ENCODE results near the gene BATF3.

Gene BATF3, protein sequence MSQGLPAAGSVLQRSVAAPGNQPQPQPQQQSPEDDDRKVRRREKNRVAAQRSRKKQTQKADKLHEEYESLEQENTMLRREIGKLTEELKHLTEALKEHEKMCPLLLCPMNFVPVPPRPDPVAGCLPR

DNA sequence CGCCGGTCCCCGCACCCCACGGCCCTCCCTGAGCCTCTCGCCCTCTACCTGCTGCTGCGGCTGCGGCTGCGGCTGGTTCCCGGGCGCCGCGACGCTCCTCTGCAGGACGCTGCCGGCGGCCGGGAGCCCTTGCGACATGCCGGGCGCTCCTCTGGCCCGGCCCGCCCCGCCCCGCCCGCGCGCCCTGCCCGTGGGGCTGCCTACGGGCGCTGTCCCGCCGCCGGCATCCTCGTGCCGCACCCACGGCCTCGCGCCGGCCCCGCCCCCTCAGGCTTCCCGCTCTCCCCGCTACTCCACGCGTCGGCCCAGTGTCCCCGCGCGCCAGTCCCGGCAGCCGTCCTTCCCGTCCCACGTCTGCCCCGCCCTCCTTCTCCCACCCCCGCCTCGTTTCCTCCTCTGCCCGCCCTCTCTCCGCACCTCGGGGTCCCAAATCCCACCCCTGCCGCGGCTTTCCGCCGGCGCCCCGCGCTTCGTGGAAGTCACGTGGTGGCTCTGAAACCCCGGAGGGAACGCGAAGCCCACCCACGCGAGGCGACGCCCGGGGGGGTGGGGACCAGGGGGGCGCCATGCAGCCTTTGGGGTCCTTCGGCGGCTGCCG lies at the start of gene BATF3:
TSS of gene BATF3 (minus strand) at position 216 of the 598 bp plus-strand sequence. CDS start at position 138, 78 bp downstream.
- DNase-seq (ENCODE audit: low read depth): peak; percentile 58
- H3K4me3 ChIP-seq (ENCODE audit: low read depth, low read length): peak within 1 kb of the TSS; percentile 80
- TF ChIP-seq, protein P1, sequence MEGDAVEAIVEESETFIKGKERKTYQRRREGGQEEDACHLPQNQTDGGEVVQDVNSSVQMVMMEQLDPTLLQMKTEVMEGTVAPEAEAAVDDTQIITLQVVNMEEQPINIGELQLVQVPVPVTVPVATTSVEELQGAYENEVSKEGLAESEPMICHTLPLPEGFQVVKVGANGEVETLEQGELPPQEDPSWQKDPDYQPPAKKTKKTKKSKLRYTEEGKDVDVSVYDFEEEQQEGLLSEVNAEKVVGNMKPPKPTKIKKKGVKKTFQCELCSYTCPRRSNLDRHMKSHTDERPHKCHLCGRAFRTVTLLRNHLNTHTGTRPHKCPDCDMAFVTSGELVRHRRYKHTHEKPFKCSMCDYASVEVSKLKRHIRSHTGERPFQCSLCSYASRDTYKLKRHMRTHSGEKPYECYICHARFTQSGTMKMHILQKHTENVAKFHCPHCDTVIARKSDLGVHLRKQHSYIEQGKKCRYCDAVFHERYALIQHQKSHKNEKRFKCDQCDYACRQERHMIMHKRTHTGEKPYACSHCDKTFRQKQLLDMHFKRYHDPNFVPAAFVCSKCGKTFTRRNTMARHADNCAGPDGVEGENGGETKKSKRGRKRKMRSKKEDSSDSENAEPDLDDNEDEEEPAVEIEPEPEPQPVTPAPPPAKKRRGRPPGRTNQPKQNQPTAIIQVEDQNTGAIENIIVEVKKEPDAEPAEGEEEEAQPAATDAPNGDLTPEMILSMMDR (IDR thresholded peaks at IDR 0.05; ENCODE audit: insufficient read depth, low read depth, low read length, missing control alignments): no peak

DNA sequence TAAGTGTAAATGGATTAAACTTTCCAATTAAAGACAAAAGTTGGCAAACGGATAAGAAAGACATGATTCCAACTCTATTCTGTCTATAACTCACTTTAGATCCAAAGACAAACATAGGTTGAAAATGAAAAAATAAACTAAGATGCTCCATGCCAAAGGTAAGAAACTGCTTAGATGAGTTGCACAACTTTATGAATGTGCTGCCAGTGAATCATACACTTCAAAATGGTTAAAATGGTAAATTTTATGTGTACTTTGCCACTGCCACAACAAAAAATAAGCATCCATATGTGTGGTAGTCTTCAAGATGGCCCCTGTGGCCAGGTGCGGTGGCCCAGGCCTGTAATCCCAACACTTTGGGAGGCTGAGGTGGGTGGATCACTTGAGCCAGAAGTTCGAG lies 46.9 kb upstream of the BATF3 start:
- H3K4me3 ChIP-seq (ENCODE audit: low read depth, low read length): no peak overlapping the region
- DNase-seq (ENCODE audit: low read depth): no peak

DNA sequence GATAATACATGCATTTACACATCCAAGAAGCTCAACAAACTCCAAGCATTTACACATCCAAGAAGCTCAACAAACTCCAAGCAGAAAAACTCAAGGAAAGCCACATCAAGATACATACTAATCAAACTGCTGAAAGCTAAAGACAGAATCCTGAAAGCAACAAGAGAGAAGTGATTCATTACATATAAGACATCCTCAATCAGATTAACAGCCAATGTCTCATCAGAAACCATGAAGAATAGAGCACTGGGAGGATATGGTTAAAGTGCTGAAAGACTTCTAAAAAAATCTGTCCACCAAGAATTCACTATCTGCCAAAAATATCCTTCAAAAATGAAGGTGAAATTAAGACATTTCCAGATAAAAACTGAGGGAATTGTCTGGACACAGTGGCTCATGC lies 45.7 kb upstream of the BATF3 start:
- TF ChIP-seq, protein P1 (IDR thresholded peaks at IDR 0.05; ENCODE audit: insufficient read depth, low read depth, low read length, missing control alignments): no peak
- no peak overlapping the region for H3K4me3 ChIP-seq (ENCODE audit: low read depth, low read length)

More for the DNA sequence above, 46.9 kb upstream of the BATF3 start:
- TF ChIP-seq, protein P1 (IDR thresholded peaks at IDR 0.05; ENCODE audit: insufficient read depth, low read depth, low read length, missing control alignments): no peak

DNA sequence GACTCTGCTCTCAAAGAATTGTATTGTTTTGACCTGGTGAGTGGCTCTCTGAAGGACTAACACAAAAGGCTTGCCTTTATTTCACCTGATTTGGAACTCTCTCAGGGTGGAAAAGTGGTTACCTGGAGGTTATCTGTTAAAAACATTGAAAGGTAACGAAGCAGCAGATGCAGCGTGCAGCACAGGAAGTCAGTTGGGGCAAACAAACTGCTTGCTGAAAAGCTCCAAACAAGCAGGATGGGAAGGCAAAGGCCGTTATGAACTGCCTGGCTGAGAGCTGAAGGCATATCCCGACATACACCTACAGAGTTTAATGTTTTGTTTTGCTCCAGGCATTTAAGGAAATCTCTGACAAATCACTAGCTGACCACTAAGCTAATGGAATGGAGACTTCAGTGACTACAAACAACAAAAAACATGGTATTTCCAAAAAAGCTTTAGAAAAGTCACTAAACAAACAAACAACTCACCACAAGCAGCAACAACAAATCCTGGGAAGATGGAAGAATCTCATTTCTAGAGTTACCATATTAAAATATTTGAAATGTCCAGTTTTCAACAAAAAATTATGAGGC lies 44.3 kb upstream of the BATF3 start:
- DNase-seq (ENCODE audit: low read depth): no peak
- TF ChIP-seq, protein P1 (IDR thresholded peaks at IDR 0.05; ENCODE audit: insufficient read depth, low read depth, low read length, missing control alignments): no peak
- no peak overlapping the region for H3K4me3 ChIP-seq (ENCODE audit: low read depth, low read length)

More for the DNA sequence above, 45.7 kb upstream of the BATF3 start:
- no peak for DNase-seq (ENCODE audit: low read depth)

DNA sequence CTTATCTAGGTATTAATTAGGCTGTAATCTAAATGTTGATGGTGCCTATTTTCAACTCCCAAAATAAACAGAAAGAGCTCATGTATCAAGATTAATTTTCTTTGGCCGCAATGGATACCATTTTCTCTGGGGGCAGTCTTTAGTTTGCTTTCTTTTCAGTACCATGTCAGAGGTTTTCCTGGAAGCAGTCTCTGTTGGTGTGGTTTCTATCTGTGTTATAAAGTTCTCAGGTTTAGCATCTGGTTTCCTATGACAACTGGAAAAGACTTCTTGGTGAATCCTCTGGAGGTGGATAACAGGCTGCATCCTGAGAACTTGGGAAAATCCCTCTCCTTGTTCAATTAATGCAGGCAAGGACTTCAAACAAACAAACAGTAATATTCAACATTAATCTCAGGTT lies 38.7 kb upstream of the BATF3 start:
- H3K4me3 ChIP-seq (ENCODE audit: low read depth, low read length): no peak overlapping the region
- TF ChIP-seq, protein P1 (IDR thresholded peaks at IDR 0.05; ENCODE audit: insufficient read depth, low read depth, low read length, missing control alignments): no peak
- DNase-seq (ENCODE audit: low read depth): no peak

DNA sequence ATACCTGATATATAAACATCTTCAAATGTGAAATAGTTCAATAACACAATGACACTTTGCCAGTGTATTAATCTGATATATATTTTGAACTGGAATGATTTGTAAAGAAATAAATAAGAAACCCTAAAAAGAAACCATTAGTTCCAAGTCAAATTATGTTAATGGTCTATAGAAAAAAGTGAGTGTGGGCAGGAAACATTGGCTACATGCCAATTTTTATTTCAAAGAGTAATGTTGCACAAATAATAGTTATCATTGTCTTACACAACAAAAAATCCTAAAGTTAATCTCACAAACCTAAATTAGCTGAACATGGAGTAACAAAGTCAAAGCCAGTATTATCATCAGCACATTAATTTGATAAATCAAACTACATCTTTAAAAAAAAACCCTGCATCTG lies 37.9 kb upstream of the BATF3 start:
- TF ChIP-seq, protein P1 (IDR thresholded peaks at IDR 0.05; ENCODE audit: insufficient read depth, low read depth, low read length, missing control alignments): no peak
- no peak for DNase-seq (ENCODE audit: low read depth)
- no peak overlapping the region for H3K4me3 ChIP-seq (ENCODE audit: low read depth, low read length)

All from GM12865 (cell line).